ENCODE data around the gene NKX2-4.

NKX2-4 gene

DNA sequence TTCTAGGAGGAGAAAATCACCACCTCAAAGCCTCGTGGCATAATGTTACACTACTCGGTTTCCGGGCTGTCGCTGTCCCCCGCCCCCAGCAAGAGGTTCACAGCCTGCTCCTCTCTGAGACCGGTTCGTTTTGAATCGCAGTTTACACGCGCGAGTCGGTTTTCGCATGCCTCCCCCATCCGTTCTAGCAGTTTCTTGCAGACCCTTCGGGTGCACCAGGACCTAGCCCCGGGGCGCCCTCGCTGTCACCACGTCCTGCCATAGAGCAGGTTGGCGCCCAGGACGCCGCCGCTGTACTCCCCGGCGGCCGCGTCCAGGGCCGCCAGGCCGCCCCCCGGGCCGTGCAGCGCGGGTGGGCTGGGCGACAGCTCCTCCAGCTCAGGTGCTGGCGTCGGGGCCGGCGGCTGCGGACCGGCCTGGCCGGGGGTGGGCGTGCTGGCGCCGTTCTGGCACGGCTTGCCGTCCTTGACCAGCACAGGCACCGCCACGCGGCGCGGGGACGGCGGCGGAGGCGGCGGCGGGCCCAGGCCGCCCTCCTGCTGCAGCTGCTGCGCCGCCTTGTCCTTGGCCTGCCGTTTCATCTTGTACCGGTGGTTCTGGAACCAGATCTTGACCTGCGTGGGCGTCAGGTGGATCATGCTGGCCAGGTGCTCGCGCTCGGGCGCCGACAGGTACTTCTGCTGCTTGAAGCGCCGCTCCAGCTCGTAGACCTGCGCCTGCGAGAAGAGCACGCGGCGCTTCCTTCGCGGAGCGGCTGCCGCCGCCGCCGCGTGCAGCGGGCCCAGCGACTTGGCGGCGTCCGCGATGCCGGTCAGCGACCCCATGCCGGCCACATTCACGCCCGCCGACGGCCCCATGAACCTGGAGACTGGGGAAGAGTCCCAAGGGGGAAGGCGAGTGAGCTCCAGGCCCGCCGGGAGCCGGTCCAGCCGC is 1.4 kb downstream of the NKX2-4 start:
- H3K9me3 ChIP-seq (replicated peaks; ENCODE audit: insufficient read depth, low read length) = no peaks in the 10 kb centered on the region
- H3K4me2 ChIP-seq (ENCODE audit: low read depth, low read length) = no peak overlapping the region
- H3K36me3 ChIP-seq (replicated peaks; ENCODE audit: insufficient read depth, low read length) = no peaks in the 10 kb centered on the region
- H3K79me2 ChIP-seq (ENCODE audit: low read length) = no peaks in the 10 kb centered on the region
- H3K4me1 ChIP-seq (ENCODE audit: low read length) = no peaks in the 10 kb centered on the region
- no peak overlapping the region for H2AFZ ChIP-seq (ENCODE audit: low read length)
- no peaks in the 10 kb centered on the region for H3F3A ChIP-seq (ENCODE audit: insufficient read depth, low read length)
- H3K9ac ChIP-seq (ENCODE audit: low read length) = no peak overlapping the region
- H3K27ac ChIP-seq (ENCODE audit: low read length) = no peak overlapping the region
- H4K20me1 ChIP-seq (ENCODE audit: insufficient read depth, low read length) = no peaks in the 10 kb centered on the region
- H3K9me2 ChIP-seq (replicated peaks; ENCODE audit: insufficient read depth, low read length) = no peaks in the 10 kb centered on the region
- H3K27me3 ChIP-seq (replicated peaks; ENCODE audit: insufficient read depth, low read length) = no peaks in the 10 kb centered on the region
- H3K4me3 ChIP-seq (ENCODE audit: low read length) = no peak overlapping the region
- TF ChIP-seq, protein P1, sequence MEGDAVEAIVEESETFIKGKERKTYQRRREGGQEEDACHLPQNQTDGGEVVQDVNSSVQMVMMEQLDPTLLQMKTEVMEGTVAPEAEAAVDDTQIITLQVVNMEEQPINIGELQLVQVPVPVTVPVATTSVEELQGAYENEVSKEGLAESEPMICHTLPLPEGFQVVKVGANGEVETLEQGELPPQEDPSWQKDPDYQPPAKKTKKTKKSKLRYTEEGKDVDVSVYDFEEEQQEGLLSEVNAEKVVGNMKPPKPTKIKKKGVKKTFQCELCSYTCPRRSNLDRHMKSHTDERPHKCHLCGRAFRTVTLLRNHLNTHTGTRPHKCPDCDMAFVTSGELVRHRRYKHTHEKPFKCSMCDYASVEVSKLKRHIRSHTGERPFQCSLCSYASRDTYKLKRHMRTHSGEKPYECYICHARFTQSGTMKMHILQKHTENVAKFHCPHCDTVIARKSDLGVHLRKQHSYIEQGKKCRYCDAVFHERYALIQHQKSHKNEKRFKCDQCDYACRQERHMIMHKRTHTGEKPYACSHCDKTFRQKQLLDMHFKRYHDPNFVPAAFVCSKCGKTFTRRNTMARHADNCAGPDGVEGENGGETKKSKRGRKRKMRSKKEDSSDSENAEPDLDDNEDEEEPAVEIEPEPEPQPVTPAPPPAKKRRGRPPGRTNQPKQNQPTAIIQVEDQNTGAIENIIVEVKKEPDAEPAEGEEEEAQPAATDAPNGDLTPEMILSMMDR (IDR thresholded peaks at IDR 0.05; ENCODE audit: low read length) = no peak
- TF ChIP-seq EZH2 (optimal IDR thresholded peaks at IDR 0.05; ENCODE audit: low read depth, low read length) = no peak
- TF ChIP-seq EZH2phosphoT487 (IDR thresholded peaks at IDR 0.05; ENCODE audit: low read length) = no peak
- no peak for DNase-seq

DNA sequence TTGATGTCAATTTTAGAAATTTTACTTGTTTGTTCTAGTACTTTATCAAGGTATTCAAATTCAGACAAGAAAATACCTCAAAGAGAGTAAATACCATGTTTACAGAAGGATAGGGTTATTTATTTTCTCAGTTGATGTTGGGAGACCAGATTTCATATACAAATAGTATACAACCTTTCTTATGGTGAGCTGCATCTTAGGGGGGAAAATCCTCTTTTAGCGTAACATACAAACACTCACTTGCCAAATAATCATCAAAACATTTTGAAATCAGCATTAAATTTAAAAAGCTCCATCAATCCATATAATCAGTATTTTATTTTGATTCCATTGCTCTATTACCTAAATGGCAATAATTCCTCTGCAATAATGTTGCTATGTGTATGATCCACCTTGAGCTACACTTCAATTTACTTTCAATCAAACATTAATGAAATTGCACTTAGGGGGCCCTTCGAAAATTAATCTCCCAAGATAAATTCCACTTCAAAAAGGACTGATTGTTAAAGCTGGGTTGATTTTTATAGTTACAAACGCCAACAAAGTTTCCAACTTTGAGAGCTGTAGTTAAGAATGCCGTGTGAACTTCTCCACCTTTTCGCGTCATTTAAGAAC is 2.2 kb downstream of the NKX2-4 start:
- Histone ChIP-seq H3K36me3 (replicated peaks; ENCODE audit: insufficient read depth, low read length) (no peaks in the 10 kb centered on the region), H3K9me3 (replicated peaks; ENCODE audit: insufficient read depth, low read length) (no peaks in the 10 kb centered on the region), H4K20me1 (ENCODE audit: insufficient read depth, low read length) (no peaks in the 10 kb centered on the region), H3K9me2 (replicated peaks; ENCODE audit: insufficient read depth, low read length) (no peaks in the 10 kb centered on the region), H3K79me2 (ENCODE audit: low read length) (no peaks in the 10 kb centered on the region), H3K27ac (ENCODE audit: low read length) (no peak overlapping the region), H3K4me3 (ENCODE audit: low read length) (no peak overlapping the region), H2AFZ (ENCODE audit: low read length) (no peak overlapping the region), H3K27me3 (replicated peaks; ENCODE audit: insufficient read depth, low read length) (no peaks in the 10 kb centered on the region), H3F3A (ENCODE audit: insufficient read depth, low read length) (no peaks in the 10 kb centered on the region), H3K4me2 (ENCODE audit: low read depth, low read length) (no peak overlapping the region), H3K4me1 (ENCODE audit: low read length) (no peaks in the 10 kb centered on the region), H3K9ac (ENCODE audit: low read length) (no peak overlapping the region)
- DNase-seq = no peak
- no peak for TF ChIP-seq EZH2phosphoT487 (IDR thresholded peaks at IDR 0.05; ENCODE audit: low read length)
- TF ChIP-seq EZH2 (optimal IDR thresholded peaks at IDR 0.05; ENCODE audit: low read depth, low read length) = no peak
- TF ChIP-seq, protein P1 (IDR thresholded peaks at IDR 0.05; ENCODE audit: low read length) = no peak

DNA sequence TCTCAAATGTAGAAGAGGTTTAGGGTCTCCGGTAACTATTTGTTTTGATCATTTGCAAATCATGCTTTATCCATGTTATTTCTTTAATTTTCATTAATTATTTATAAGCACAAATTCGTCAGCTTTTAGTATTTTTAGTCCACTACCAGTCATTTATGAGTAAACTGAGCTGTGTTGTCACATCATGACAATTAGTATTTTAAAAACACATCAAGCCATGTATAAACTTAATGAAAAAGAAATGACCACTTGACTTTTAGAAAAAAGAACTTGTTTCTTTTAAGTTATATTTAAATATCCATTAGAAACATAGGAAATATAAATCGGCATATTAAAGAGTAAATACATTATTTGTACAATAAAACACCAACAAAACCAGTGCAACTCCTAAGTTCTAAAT is 2.8 kb downstream of the NKX2-4 start:
- Histone ChIP-seq H3F3A (ENCODE audit: insufficient read depth, low read length) (no peaks in the 10 kb centered on the region), H3K27me3 (replicated peaks; ENCODE audit: insufficient read depth, low read length) (no peaks in the 10 kb centered on the region), H3K9me3 (replicated peaks; ENCODE audit: insufficient read depth, low read length) (no peaks in the 10 kb centered on the region), H3K4me1 (ENCODE audit: low read length) (no peaks in the 10 kb centered on the region), H4K20me1 (ENCODE audit: insufficient read depth, low read length) (no peaks in the 10 kb centered on the region), H3K36me3 (replicated peaks; ENCODE audit: insufficient read depth, low read length) (no peaks in the 10 kb centered on the region), H2AFZ (ENCODE audit: low read length) (no peak overlapping the region), H3K9me2 (replicated peaks; ENCODE audit: insufficient read depth, low read length) (no peaks in the 10 kb centered on the region), H3K9ac (ENCODE audit: low read length) (no peak overlapping the region), H3K4me3 (ENCODE audit: low read length) (no peak overlapping the region), H3K27ac (ENCODE audit: low read length) (no peak overlapping the region), H3K4me2 (ENCODE audit: low read depth, low read length) (no peak overlapping the region), H3K79me2 (ENCODE audit: low read length) (no peaks in the 10 kb centered on the region)
- TF ChIP-seq, protein P1 (IDR thresholded peaks at IDR 0.05; ENCODE audit: low read length) = no peak
- TF ChIP-seq EZH2phosphoT487 (IDR thresholded peaks at IDR 0.05; ENCODE audit: low read length) (no peak), EZH2 (optimal IDR thresholded peaks at IDR 0.05; ENCODE audit: low read depth, low read length) (no peak)
- no peak for DNase-seq
